NAMALWA (cell line): ENCODE data around the gene SLC35G1.

ENCODE experiments used
- DNase-seq: peaks from one replicate; pipeline ENCODE4 v3.0.0-alpha.2; 2015; ENCODE audit warnings: low spot score

The SLC35G1 gene, protein sequence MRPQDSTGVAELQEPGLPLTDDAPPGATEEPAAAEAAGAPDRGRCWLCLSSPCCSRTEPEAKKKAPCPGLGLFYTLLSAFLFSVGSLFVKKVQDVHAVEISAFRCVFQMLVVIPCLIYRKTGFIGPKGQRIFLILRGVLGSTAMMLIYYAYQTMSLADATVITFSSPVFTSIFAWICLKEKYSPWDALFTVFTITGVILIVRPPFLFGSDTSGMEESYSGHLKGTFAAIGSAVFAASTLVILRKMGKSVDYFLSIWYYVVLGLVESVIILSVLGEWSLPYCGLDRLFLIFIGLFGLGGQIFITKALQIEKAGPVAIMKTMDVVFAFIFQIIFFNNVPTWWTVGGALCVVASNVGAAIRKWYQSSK

DNA sequence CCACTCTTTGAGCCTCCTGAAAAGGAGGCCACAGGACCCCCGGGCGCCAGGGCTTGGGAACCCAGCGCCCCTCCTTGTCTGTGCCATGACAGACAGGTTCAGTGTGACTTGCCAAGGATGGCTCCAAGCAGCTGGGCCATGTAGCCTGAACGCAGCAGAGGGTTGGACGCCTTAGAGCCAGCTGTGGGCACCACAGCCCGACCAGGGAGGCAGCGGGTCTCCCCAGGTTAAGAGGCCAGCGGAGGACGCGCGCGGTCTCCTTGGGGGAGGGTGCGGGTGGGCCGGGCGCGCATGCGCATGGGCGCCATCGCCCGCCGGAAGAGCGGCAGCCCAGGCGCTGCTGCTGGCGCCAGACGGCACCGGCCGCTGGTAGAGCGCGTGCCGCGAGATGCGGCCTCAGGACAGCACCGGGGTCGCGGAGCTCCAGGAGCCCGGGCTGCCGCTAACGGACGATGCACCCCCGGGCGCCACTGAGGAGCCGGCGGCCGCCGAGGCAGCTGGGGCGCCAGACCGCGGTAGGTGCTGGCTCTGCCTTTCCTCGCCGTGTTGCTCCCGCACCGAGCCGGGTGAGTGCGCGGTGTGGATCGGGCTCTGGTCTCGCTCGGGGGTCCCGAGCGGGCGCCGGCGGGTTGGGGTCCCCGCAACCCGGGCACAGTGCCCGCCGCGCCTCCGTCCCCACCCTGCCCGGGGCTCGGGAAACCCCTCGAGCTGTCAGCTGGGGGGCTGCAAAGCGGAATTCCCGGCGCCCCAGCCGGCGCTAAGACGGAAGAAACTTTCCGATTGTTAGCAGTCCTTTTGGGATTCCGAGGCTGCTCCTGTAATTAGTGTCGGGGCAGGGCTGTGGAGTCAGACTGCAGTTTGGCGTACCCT lies at the start of gene SLC35G1:
Gene SLC35G1 (plus strand): TSS at position 333 of the 870 bp plus-strand sequence. CDS start 56 bp downstream, at position 389.
- peak; percentile 80 for DNase-seq

DNA sequence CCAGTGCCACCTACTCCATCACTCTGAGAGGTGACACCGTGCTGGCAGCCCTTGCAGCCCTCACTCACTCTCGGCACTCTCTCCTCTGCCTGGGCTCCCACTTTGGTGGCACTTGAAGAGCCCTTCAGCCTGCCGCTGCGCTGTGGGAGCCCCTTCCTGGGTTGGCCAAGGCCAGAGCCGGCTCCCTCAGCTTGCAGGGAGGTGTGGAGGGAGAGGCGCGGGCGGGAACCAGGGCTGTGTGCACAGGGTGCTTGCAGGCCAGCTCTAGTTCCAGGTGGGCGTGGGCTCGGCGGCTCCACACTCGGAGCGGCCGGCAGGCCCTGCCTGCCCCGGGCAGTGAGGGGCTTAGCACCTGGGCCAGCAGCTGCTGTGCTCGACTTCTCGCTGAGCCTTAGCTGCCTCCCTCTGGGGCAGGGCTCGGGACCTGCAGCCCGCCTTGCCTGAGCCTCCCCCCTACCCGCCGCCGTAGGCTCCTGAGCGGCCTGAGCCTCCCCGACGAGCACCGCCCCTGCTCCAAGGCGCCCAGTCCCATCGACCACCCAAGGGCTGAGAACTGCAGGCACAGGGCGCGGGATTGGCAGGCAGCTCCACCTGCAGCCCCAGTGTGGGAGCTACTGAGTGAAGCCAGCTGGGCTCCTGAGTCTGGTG lies 48.7 kb upstream of the SLC35G1 start:
- DNase-seq = no peak

DNA sequence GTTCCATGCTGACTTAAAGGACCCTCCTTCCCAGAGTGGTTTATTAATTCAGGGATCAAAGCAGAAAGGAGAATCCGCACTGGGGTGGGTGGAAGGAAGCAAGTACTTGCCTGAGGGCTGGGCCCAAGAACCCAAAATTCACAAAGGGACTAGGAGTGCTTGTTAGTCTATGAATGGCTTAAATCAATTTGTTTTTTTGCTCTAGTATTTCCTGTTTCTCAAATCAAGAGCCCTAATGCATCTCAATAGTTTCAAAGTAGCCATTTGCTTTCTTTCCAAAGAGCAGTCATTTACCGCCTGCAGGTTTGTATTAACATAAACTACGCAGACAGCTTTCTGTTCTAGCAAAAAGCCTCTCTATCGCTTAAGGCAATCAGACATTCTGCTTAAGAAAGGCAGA lies 44.2 kb upstream of the SLC35G1 start:
- no peak for DNase-seq

DNA sequence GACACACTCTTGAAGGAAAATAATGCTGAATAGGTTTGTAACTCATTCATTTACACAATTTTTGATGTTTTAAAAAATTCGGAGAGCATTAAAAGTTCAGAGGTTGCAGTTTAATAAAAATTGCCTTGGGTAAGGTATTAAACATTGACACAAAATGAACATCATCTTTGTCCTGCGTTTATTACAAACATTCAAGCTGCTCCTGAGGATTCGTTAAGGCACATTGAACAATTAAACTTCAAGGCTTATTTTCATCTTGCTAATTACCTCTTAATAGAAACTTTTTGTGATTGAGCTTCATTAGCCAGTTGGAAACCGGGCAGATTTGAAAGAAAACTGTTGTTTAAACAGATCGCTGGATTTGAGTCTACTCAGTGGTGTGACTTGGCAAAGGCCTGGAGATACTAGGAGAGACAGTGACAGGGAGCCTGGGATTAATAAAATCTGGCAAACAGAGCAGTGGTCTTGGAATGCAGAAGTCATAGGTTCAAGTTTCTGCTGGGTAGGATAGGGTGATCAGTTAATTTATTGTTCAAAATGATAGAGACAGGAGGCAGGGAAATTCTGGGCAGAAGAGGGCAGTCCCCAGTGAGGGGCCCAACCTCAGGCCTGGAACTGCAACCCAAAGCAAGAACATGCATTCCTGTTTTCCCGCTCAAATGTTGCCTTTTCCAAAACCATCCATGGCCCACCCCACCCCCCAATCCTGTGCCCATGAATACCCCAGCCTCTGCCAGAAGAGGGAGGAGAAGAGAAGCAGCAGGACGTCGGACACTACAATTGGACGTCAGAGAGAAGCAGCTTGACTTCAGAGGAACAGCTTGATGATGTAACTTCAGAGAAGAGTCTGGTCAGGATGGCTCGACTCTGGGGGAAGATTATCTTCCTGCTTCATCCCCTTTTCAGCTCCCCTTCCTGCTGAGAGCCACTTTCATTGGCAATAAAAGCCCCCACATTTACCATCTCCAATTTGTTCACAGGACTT lies 43.5 kb upstream of the SLC35G1 start:
- no peak for DNase-seq

DNA sequence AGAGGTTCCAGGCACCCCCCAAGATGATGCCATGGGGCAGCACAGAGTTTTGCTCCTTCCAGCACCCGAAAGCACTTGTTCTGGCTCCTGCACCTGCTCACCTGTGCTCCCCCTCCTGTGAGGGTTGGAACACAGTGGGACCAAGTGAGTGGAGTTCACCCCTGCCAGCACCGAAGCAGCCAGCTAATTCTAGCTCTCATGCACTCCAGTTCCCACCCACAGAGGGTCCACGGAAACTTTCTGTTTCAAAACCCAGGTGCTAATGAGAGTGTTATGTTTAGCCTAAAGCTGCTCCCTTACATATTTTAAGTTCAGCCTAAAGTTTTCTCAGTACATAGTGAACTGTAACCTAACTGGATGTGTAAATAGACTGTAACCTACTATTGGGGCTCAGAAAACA lies 42.6 kb upstream of the SLC35G1 start:
- DNase-seq = no peak

DNA sequence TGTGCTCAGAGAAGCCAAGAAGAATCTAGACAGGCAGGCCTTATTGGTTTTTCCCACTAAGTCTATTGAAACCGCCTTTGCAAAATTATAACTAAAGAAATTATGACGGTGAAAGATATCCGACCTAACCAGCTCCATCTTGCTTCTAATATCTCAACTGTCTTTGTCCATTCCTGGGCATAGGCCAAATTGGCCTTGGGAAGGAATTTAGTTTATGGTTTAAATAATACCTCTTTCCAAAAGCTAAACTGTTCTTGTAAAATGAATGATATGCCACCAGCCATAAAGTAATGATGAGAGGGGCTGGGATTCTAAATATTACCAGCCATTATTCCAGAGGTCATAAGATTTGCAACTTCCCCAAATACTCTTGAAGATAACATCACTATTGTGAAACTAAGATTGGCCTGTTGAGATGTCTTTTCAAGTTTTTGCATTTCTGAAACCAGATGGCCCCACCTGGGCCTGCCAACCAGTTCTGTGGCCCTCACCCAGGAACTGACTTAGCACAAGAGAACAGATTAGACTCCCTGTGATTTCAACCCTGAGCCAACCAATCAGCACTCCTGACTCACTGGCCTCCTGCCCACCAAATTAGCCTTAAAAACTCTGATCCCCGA lies 41.2 kb upstream of the SLC35G1 start:
- no peak for DNase-seq

DNA sequence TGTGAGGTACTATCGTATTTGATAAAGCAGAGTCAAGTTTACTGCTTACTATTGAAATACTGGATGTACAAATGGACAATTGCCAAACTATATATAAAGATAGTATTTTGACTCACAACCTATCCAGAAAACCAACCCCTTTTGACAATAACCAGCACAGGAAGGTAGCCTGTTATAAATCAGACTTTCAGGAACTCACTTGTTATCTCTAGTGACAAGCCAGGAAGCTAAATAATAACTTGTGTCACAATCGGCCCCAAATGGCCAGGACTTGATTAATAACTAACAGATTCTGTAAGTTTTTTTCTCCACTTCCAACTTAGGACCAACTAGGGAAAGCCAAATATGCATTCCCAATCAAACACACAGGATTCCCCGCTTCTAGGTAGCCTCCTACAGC lies 38.8 kb upstream of the SLC35G1 start:
- no peak for DNase-seq

DNA sequence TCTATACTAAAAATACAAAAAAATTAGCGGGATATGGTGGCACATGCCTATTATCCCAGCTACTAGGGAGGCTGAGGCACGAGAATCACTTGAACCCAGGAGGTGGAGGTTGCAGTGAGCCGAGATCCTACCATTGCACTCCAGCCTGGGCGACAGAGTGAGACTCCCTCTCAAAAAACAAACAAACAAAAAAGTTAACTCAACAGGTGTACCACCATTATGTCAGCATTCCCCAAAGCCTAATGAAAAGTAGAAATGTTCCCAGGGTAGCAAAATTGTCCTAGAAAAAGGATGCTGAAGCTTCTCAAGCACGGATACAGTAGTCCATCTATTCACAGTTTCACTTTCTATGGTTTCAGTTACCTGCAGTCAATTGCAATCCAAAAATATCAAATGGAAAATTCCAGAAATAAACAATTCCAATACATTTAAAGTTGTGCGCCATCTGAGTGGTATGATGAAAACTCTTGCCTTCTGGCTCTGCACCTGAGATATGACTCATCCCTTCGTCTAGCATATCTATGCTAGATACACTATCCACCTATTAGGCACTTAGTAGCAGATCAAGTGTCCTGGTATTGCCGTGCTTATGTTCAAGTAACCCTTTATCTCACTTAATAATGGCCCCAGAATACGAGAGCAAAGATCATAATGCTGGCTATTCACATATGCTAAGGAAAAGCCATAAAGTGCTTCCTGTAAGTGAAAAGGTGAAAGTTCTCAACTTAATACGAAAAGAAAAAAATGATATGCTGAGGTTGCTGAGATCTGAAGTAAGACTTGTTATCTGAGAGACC lies 37.2 kb upstream of the SLC35G1 start:
- no peak for DNase-seq

DNA sequence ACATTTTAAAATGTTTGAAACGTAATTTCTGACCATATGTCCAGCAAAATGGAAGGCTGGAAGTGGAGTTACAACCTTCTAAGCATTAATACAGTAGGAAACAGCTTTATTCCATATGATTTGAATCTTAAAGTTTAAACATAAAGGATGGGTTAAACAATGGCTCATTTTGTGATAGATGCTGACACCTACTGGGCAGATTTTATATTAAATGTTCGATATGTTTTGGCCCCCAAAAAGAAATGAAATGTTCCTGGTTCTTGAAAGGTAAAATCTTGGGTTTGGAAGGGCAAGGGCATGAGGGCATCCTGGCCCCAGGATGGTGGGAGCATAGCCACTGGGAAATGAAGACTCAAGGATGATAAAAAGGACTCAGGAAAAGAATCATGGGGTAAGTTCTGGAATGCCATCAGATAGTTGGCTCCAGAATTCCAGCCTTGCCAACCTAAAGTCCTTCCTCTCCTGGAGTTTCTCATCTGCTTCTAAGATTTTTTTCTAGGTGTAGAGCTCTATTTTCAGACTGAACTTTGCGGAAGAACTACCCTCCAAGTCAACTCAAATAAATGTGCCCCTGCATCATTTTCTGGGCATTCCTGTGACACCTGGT lies 34.6 kb upstream of the SLC35G1 start:
- peak; percentile 38 for DNase-seq

DNA sequence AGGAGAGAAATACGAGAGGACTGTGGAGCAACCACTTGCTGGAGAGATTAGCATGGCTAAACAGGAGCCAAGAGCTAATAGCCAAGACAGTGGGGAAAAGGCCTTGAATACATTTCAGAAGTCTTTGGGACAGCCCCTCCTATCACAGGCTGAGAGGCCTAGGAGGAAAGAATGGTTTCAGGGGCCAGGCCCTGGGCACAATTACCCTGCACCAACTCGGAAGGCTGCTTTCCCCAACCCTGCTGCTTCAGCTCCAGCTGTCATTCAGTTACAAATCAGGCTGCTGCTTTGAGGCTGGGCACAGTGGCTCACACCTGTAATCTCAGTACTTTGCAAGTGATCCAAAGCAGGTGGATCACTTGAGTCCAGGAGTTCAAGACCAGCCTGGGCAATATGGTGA lies 32.0 kb upstream of the SLC35G1 start:
- no peak for DNase-seq

DNA sequence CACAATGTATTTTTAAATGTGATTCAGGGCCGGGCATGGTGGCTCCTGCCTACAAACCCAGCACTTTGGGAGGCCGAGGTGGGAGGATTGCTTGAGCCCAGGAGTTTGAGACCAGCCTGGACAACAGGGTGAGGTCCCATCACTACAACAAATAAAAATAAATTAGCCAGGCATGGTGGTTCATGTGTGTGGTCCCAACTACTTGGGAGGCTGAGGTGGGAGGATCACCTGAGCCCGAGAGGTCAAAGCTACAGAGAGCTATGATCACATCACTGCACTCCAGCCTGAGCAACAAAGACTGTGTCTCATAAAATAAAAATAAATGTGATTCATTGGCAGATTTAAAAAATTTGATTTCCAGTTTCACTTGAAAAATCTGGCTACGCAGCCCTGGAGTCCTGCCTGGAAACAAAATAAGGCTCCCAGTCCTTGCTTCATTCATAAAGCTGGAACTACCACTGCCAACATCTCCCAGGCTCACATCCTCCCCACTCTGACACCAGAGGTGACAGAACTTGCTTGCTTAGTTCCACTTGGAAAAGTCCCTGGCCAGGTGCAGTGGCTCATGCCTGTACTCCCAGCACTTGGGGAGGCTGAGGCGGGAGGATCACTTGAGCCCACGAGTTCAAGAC lies 27.9 kb upstream of the SLC35G1 start:
- DNase-seq = no peak

DNA sequence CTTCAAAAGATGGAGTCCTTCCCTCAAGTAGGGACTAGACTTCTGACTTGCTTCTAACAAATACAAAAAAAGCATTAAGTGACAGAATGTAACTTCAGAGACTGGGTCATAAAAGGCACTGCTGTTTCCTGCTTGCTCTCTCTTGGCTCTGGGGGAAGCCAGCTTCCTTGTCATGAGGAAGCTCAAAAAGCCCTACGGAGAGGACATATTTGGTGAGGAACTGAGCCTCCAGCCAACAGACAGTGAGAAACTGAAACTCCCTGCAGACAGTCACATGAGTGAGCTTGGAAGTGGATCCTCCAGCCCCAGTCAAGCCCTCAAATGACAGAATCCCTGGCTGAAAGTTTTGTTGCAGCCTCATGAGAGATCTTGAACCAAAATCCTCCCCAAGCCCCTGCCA lies 26.3 kb upstream of the SLC35G1 start:
- DNase-seq = no peak

DNA sequence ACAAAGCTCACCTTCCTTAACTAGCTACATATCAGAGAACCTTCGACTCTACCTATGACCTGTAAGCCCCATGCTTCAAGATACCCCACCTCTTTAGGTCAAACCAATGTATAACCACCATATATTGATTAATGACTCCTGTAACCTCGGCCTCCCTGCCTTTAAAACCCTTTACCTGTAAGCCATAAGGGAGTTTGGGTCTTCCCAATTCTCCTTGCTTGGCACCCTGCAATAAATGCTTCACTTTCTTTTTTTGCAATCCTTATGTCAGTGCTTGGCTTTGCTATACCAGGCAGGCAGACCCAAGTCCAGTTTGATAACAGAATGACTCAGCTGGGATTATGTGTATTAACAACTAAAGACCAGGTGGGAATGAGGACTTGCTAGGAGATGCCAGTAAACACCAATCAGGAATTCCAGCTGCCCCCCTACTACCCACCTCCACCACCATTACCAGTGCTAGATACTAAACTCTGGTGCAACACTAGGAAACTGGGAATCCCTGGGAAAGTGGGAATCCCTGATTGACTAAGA lies 22.0 kb upstream of the SLC35G1 start:
- DNase-seq = no peak

DNA sequence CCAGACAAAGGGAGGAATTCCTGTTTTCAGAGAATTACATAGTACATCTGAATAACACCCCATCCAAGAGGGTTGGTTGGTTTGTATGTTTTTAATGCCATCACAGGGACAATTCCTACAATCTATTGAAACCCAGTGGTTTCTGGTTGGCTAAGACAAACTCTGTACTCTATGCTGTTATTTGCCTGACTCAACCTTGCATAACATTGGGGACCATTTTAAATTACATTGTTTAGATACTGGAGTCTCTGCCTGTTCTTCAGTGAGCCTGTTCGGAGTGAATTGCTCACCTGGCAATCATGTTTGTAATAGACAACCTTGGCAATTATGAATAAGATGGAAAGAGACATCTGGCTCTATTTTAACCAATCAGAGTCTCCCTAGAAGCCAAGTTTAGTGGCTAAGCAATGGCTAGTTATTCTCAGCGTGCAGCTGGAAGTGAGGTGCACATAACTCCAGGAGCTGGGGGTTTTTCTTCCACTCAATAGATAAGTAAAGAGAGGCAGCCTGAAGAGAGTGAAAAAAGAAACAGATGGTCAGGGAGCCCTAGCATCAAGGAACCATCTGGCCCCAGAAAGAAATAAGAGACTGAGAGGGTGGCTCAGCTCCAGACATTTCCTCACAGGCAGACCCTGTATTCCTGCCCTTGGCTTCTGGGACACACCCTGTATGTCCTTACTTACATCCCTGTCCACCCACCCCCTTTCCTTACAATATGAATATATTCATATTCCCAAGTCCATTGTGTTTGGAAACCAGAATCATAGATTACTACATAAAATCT lies 21.2 kb upstream of the SLC35G1 start:
- DNase-seq = no peak

DNA sequence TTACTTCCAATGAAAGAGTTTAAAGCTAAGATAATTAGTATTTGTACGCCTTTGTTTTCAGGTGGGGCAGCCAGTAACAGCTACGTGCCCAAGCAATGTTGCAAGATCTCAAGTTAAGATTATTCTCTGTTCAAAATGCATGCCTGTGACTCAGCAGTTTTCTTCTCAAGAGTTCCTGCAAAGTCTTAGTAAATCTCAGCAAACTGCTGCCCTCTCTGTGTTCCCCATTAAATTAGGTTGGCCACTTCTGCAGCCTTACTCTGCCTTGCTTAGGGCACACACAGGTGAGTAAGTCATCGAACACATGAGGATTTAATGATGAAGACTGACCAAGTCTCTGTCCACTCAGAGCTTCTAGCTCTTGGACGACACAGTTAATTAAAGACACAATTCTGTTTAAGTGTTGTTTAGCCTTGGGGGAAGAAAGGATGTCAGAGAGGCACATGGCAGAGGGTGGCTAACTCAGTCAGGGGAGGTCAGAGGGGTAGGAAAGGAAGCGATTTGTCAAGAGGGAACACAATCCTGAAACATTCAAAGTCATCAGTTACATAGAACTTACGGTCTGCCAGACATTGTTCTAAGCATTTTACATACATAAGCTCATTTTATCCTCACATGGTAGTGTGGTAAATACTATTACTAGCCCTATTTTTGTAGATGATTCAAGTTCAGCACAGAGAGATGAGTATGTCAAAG lies 20.2 kb upstream of the SLC35G1 start:
- DNase-seq = no peak

DNA sequence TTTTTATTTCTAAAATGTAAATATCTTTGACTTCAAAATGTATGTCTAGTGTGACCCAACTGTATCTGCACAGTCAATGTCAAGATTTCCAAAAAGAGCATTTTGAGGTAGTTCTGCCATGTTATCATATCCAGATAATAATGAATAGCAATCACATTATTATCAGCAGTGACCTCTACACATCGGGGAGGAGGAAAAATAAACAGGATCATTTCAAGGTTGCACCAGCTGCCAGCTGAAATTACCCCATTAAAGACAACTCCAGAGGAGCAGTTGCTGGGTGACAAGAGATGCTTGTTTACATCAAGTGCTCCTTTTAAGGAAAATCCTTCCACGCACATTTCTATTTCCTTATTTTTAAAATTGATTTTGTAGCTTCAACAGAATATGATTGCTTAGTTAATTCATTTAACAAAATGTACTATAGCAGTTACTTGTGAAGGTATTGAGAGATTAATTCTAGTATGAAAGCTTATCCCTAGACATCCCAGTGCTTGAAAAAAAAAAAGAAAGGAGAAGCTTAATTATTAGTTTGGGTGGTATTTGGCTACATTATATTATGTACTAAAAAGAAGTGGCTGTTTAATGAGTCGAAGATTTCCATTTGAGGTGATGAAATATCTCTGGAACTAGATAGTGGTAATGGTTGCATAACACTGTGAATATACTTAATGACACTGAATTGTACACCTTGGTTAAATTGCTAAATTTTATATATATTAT lies 19.3 kb upstream of the SLC35G1 start:
- no peak for DNase-seq

DNA sequence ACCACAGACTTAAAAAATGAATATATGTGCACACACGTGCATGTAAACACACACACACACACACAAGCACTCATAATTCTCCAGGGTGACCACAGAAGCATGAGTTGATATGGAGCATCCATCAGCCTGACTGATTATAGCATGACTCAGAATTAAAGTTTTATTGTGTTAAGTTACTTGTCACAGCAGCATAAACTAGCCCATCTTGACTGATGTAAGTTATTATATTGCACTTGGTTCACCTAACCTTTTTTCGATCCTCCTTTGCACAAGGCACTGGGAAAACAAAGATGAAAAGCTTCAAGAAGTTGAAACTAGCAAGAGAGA lies 18.8 kb upstream of the SLC35G1 start:
- DNase-seq = no peak
